Melanocyte of skin (primary cell): ENCODE data around the gene ALB. TPM values are rescaled to one million over a fixed set of nuclear protein-coding genes. Genes with fewer than 3 reads are reported as not detected.

ENCODE experiments used
- total RNA-seq, 2 donors: library from RNA; depleted of rRNA; stranded (reverse); fragments of >200 nt; gene quantifications; 2 replicates each; pipeline ENCODE4 v1.2.3, GENCODE V29; 2012

ALB gene
- not detected for total RNA-seq

GRCh38 chr4:73404042-73404441 is at the start of gene ALB:
Gene ALB, plus strand, starts transcription at chr4:73404287. Its CDS starts 41 bp downstream, at chr4:73404328.

GRCh38 chr4:73435984-73436383 is 31.9 kb downstream of the ALB start, which contains the start of gene AFP:
Gene AFP, plus strand, starts transcription at chr4:73436221. Its CDS starts 42 bp downstream, at chr4:73436263.

Other genes with a start within 250 kb of the ALB start
- gene ANKRD17, start 145.5 kb upstream of the ALB start, total RNA-seq, result 10 to 100 TPM; 60.6 to 73.9 TPM
- not detected for gene AFP, start 31.9 kb downstream of the ALB start, total RNA-seq
- not detected for gene AFM, start 77.5 kb downstream of the ALB start, total RNA-seq
- gene RASSF6, start 216.1 kb downstream of the ALB start, total RNA-seq, result under 1 TPM in 1 of 2 donors, not detected in 1; 0.34 TPM